KMS-11 (cell line): ENCODE results near the gene SEPHS2.

Experiments used
- H2AFZ ChIP-seq: fragments of 200-600 bp; sonication (generic); 2 replicates; pipeline ENCODE4 v1.6.1; 2016; ENCODE audit warnings: antibody characterized with exemption, mixed run types, low read depth
- H3K27ac ChIP-seq: fragments of 200-600 bp; sonication (generic); 2 replicates; pipeline ENCODE4 v1.6.1; 2016; ENCODE audit warnings: mild to moderate bottlenecking, mixed run types
- H3K27me3 ChIP-seq: fragments of 200-600 bp; sonication (generic); 2 replicates; pipeline ENCODE4 v1.6.1; 2017; ENCODE audit warnings: mild to moderate bottlenecking, low read depth, mixed run types, moderate library complexity; ENCODE audit not compliant: insufficient read depth
- H3K36me3 ChIP-seq: fragments of 200-600 bp; sonication (generic); 2 replicates; pipeline ENCODE4 v1.6.1; 2017; ENCODE audit warnings: mild to moderate bottlenecking, mixed run types; ENCODE audit not compliant: insufficient read depth
- H3K4me1 ChIP-seq: fragments of 200-600 bp; sonication (generic); 2 replicates; pipeline ENCODE4 v1.6.1; 2016; ENCODE audit warnings: mild to moderate bottlenecking, low read depth, mixed run types; ENCODE audit not compliant: poor library complexity, severe bottlenecking
- H3K4me2 ChIP-seq: fragments of 200-600 bp; sonication (generic); 2 replicates; pipeline ENCODE4 v1.7.0; 2016; ENCODE audit warnings: mild to moderate bottlenecking, mixed run types
- H3K4me3 ChIP-seq: fragments of 200-600 bp; sonication (generic); IDR thresholded peaks from 2 replicates; pipeline ENCODE4 v1.6.1; 2017; ENCODE audit warnings: low read depth, low read length, mixed read lengths; ENCODE audit not compliant: insufficient read depth
- H3K79me2 ChIP-seq: fragments of 200-600 bp; sonication (generic); 2 replicates; pipeline ENCODE4 v1.6.1; 2016; ENCODE audit warnings: low read depth, mixed run types; ENCODE audit not compliant: insufficient read depth
- H3K9ac ChIP-seq: fragments of 200-600 bp; sonication (generic); 2 replicates; pipeline ENCODE4 v1.6.1; 2016; ENCODE audit warnings: mild to moderate bottlenecking, mixed run types
- H4K20me1 ChIP-seq: fragments of 200-600 bp; sonication (generic); 2 replicates; pipeline ENCODE4 v1.6.1; 2016; ENCODE audit warnings: mild to moderate bottlenecking, mixed run types; ENCODE audit not compliant: insufficient read depth
- CTCF ChIP-seq: fragments of 200-600 bp; sonication (generic); conservative IDR thresholded peaks from 2 replicates; pipeline ENCODE4 v1.6.1; 2017; ENCODE audit warnings: low read depth, mild to moderate bottlenecking, antibody characterized with exemption, low read length, moderate library complexity, mixed read lengths

The SEPHS2 gene

GRCh38 chr16:30476991-30477390 is 31.3 kb upstream of the SEPHS2 start:
- no peaks in the 10 kb centered on the region for H4K20me1 ChIP-seq
- H3K4me3 ChIP-seq = no peak overlapping the region
- no peak for TF ChIP-seq CTCF
- H2AFZ ChIP-seq = no peak overlapping the region
- no peaks in the 10 kb centered on the region for H3K27me3 ChIP-seq
- H3K36me3 ChIP-seq = no peaks in the 10 kb centered on the region
- no peak overlapping the region for H3K9ac ChIP-seq
- H3K79me2 ChIP-seq = no peaks in the 10 kb centered on the region
- H3K4me1 ChIP-seq = peaks cover 15% of the 10 kb centered on the region
- no peak overlapping the region for H3K4me2 ChIP-seq
- H3K27ac ChIP-seq = no peak overlapping the region

DNA sequence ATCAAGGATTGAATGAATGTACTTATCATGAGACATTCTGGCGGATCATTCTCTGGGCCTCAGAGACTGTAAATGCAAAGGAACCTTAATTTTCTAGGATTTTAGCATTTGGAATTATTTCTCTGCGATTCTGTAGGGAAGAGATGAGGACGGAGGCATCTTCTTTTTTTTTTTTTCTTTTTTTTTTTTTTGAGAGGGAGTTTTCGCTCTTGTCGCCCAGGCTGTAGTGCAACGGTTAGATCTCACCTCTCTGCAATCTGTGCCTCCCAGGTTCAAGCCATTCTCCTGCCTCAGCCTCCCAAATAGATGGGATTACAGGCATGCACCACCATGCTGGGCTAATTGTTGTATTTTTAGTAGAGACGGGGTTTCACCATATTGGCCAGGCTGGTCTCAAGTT is 29.0 kb upstream of the SEPHS2 start:
- no peak overlapping the region for H2AFZ ChIP-seq
- no peaks in the 10 kb centered on the region for H3K36me3 ChIP-seq
- no peak overlapping the region for H3K4me2 ChIP-seq
- TF ChIP-seq CTCF = no peak
- H3K4me1 ChIP-seq = peaks cover 33% of the 10 kb centered on the region
- no peaks in the 10 kb centered on the region for H3K79me2 ChIP-seq
- H3K27ac ChIP-seq = no peak overlapping the region
- no peaks in the 10 kb centered on the region for H4K20me1 ChIP-seq
- H3K4me3 ChIP-seq = no peak overlapping the region
- H3K9ac ChIP-seq = no peak overlapping the region
- no peaks in the 10 kb centered on the region for H3K27me3 ChIP-seq

- Histone ChIP-seq H3K36me3 (no peaks in the 10 kb centered on the region), H4K20me1 (no peaks in the 10 kb centered on the region), H3K79me2 (no peaks in the 10 kb centered on the region), H3K4me1 (peaks cover 40% of the 10 kb centered on the region), H3K9ac (no peak overlapping the region), H2AFZ (no peak overlapping the region), H3K27me3 (no peaks in the 10 kb centered on the region), H3K4me3 (no peak overlapping the region), H3K27ac (no peak overlapping the region), H3K4me2 (no peak overlapping the region)
- TF ChIP-seq CTCF = no peak
These were observed 28.4 kb upstream of the SEPHS2 start for GRCh38 chr16:30474074-30474452.

DNA sequence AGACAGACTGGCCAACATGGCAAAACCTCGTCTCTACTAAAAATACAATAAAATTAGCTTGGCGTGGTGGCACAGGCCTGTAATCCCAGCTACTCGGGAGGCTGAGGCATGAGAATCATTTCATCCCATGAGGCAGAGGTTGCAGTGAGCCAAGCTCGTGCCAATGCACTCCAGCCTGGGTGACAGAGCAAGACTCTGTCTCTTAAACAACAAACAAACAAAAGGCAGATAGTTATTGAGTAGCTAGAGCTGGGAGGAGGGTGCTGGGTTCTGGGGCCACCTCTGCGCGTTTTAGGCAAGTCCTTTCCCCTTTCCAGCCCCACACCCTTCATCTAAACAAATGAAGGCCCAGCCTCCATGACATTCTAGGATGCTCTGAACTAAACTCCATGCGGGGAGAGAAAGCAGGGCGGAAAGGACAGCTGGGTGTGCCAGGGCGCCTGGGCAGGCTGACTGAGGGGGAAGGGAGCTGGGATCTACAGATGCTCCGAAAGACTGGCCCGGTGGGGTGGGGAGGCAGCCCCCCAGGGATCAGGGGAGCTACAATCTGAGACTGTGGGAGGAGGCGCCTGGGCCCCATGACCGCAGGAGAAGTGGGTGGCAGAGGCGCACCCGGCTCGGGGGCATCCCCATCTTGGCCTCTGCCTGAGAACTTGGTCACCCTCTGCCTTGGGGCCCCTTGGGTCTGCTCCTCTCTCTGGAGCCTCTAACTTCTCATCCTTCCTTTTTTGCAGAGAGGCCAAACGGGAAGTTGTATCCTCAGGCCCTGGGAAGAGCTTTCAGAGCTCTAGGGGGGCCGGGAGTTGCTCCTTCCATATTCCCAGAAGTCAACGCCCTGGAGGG is 27.8 kb upstream of the SEPHS2 start:
- peak overlapping the region; percentile 69 for H3K4me2 ChIP-seq
- no peak overlapping the region for H3K9ac ChIP-seq
- H2AFZ ChIP-seq = no peak overlapping the region
- no peak for TF ChIP-seq CTCF
- H3K27ac ChIP-seq = peak overlapping the region; percentile 44; the same call in 1 of the 2 replicates
- no peaks in the 10 kb centered on the region for H3K36me3 ChIP-seq
- no peaks in the 10 kb centered on the region for H4K20me1 ChIP-seq
- H3K27me3 ChIP-seq = no peaks in the 10 kb centered on the region
- H3K4me1 ChIP-seq = peaks cover 40% of the 10 kb centered on the region
- no peaks in the 10 kb centered on the region for H3K79me2 ChIP-seq
- no peak overlapping the region for H3K4me3 ChIP-seq
